GM12878 (cell line): ENCODE measurements around the gene FBXO15. TPM values are rescaled to one million over a fixed set of nuclear protein-coding genes. Genes with fewer than 3 reads are reported as not detected.
A peak's percentile ranks its signal among the peaks of the same experiment; 100 is the strongest.

Source experiments
- ATAC-seq: fragments of 200-7000 bp; cut with Tn5 transposase; 3 replicates; pipeline ENCODE4 v1.9.1; 2020; ENCODE audit warnings: mild to moderate bottlenecking, moderate library complexity
- BruUV-seq: library from RNA; stranded (reverse); fragments of 400-500 nt; replicated peaks from 2 replicates; lab custom pipeline; 2021; lab: Mats Ljungman, UMichigan
- CTCF ChIA-PET: fragments of 300-600 bp; sonication (Branson Sonifier 250); formaldehyde crosslinking; extraction: SDS; loops from one replicate; lab custom pipeline; 2021; ENCODE audit warnings: inconsistent platforms; lab: Yijun Ruan, JAX
- POLR2A ChIA-PET: fragments of 350-600 bp; formaldehyde crosslinking; extraction: SDS; loops from one replicate; lab custom pipeline; 2021; ENCODE audit warnings: inconsistent platforms; lab: Charles Lee
- RAD21 ChIA-PET: fragments of 300-600 bp; sonication (Branson Sonifier 250); formaldehyde crosslinking; loops from one replicate; lab custom pipeline; 2023; ENCODE audit warnings: antibody characterized with exemption; ENCODE audit not compliant: unreplicated experiment; lab: Charles Lee
- SMC1A ChIA-PET: fragments of 300-600 bp; sonication (Branson Sonifier 250); formaldehyde crosslinking; loops from one replicate; lab custom pipeline; 2023; ENCODE audit not compliant: unreplicated experiment, uncharacterized antibody; lab: Charles Lee
- DNase-seq: peaks from one replicate; pipeline ENCODE4 v3.0.0-alpha.2; 2011; ENCODE audit warnings: low read depth, low spot score
- FAIRE-seq: peaks from 3 replicates; lab custom pipeline; 2011; peaks lifted over from hg19 to GRCh38; lab: Jason Lieb, UNC
- H2AFZ ChIP-seq: 2 replicates; pipeline ENCODE4 v1.6.0; 2011; ENCODE audit warnings: low read depth, low read length, control low read depth; ENCODE audit not compliant: control insufficient read depth
- H3K27ac ChIP-seq: 2 replicates; pipeline ENCODE4 v1.5.1; 2011; ENCODE audit warnings: control low read depth; ENCODE audit not compliant: control insufficient read depth, insufficient read depth
- H3K27me3 ChIP-seq, 2 experiments: replicated peaks in 1 of 2; 2 replicates each; pipeline versions ENCODE4 v1.6.0 to v1.6.1; 2011; ENCODE audit warnings: low read length in 1 of 2; ENCODE audit not compliant: control insufficient read depth in 2 of 2, insufficient read depth in 2 of 2
- H3K36me3 ChIP-seq, 2 experiments: 2 replicates each; pipeline ENCODE4 v1.5.1; 2011; ENCODE audit warnings: low read length in 1 of 2; ENCODE audit not compliant: control insufficient read depth in 2 of 2, insufficient read depth in 2 of 2
- H3K4me1 ChIP-seq: 2 replicates; pipeline ENCODE4 v1.6.1; 2011; ENCODE audit warnings: mild to moderate bottlenecking, low read length, moderate library complexity, mixed read lengths; ENCODE audit not compliant: control insufficient read depth, insufficient read depth
- H3K4me2 ChIP-seq: 2 replicates; pipeline ENCODE4 v1.6.0; 2011; ENCODE audit warnings: control low read depth; ENCODE audit not compliant: control insufficient read depth, insufficient read depth
- H3K4me3 ChIP-seq: fragments of 200-600 bp; sonication (generic); 2 replicates; pipeline ENCODE4 v1.5.1; 2016
- H3K79me2 ChIP-seq: 2 replicates; pipeline ENCODE4 v1.6.0; 2011; ENCODE audit warnings: low read length; ENCODE audit not compliant: control insufficient read depth, insufficient read depth
- H3K9ac ChIP-seq: 2 replicates; pipeline ENCODE4 v1.8.0; 2011; ENCODE audit warnings: low read length, control low read depth, mixed read lengths; ENCODE audit not compliant: control insufficient read depth, insufficient read depth
- H3K9me3 ChIP-seq: replicated peaks from 3 replicates; pipeline ENCODE4 v1.5.1; 2011; ENCODE audit warnings: mild to moderate bottlenecking, low read length; ENCODE audit not compliant: control insufficient read depth, insufficient read depth
- H4K20me1 ChIP-seq: 2 replicates; pipeline ENCODE4 v1.6.0; 2011; ENCODE audit not compliant: control insufficient read depth, insufficient read depth
- CHD1 ChIP-seq: IDR thresholded peaks from 2 replicates; pipeline ENCODE4 v1.6.1; 2012; ENCODE audit warnings: low read depth, low read length, improper control_type of control experiment
- CTCF ChIP-seq, 3 experiments: IDR thresholded peaks in 2 of 3; conservative IDR thresholded peaks in 1 of 3; 2 replicates each; pipeline ENCODE4 v1.5.1; 2011; ENCODE audit warnings: low read depth in 3 of 3, low read length in 3 of 3, mild to moderate bottlenecking in 3 of 3, control low read depth in 2 of 3, moderate library complexity in 2 of 3, inconsistent platforms in 1 of 3, mixed read lengths in 1 of 3; ENCODE audit not compliant: control insufficient read depth in 2 of 3, insufficient read depth in 1 of 3; ENCODE audit errors: extremely low read depth in 1 of 3
- WGBS: methylation state at CpG from one replicate; pipeline ENCODE4 v1.1.6; 2016; ENCODE audit warnings: low lambda C conversion rate; ENCODE audit not compliant: insufficient replicate concordance, insufficient coverage; ENCODE audit errors: missing lambda C conversion rate; 5-methylcytosine and 5-hydroxymethylcytosine counted together
- in situ Hi-C: fragments of 300-500 bp; cut with MboI; formaldehyde crosslinking; loops from 9 replicates; pipeline ENCODE4 v1.14.3; 2018; ENCODE audit warnings: mixed read lengths
- intact Hi-C: fragments of 100-400 bp; cut with micrococcal nuclease; formaldehyde crosslinking; loops from one replicate; pipeline ENCODE4 v1.14.2; 2022; ENCODE audit not compliant: unreplicated experiment
- polyA plus RNA-seq, 11 experiments: library from polyadenylated mRNA; depleted of rRNA in 4 of 11; unstranded in 6 of 11; stranded (reverse) in 5 of 11; fragments of >200 nt; fragmentation: Nextera tagmentation in 4 of 11; fragmentation: Illumina TruSeq in 1 of 11; extraction: Ambion mirVana in 4 of 11; extraction: Trizol in 1 of 11; gene quantifications; 1 replicate in 1 of 11; 2 replicates in 10 of 11; pipeline versions ENCODE4 v1.2.1 to v1.2.3, GENCODE V29; 2011 to 2016; ENCODE audit warnings: inconsistent platforms in 2 of 11, missing spikeins in 2 of 11, low read depth in 1 of 11
- total RNA-seq, 4 experiments: library from RNA; depleted of rRNA in 3 of 4; stranded (reverse); fragments of >200 nt in 3 of 4; fragmentation: Illumina TruSeq in 1 of 4; extraction: Trizol in 1 of 4; gene quantifications; 2 replicates each; pipeline versions ENCODE4 v1.2.1 to v1.2.3, GENCODE V29; 2013 to 2021

FBXO15 gene
- total and polyA plus RNA-seq, 10 of the 15 experiments (the other 5 are each of a cell fraction or from before 2014, with no cell fraction given) = 0.06 to 0.90 (median 0.22) TPM; not detected in 3

GRCh38 chr18:74082742-74083556 lies 64.7 kb downstream of the FBXO15 start:
- no peaks in the 10 kb centered on the region for H3K79me2 ChIP-seq
- H3K4me2 ChIP-seq = no peak overlapping the region; the same call in 1 of the 2 replicates
- no peaks in the 10 kb centered on the region for H3K36me3 ChIP-seq
- FAIRE-seq (no peak), DNase-seq (no peak), ATAC-seq (no peak; the same call in 2 of the 3 replicates)
- no peak overlapping the region for H3K27ac ChIP-seq
- in situ Hi-C loops = no loop called here
- ChIA-PET SMC1A (no interaction called here), RAD21 (no interaction called here), CTCF (interaction anchor here (0.9 to 1.9 kb wide), 7 partner anchors 12 to 469 kb away, joined by 3 to 8 read pairs (median 4); no protein-coding TSS in a partner anchor), POLR2A (no interaction called here)
- no peak overlapping the region for H3K9ac ChIP-seq
- intact Hi-C loops = no loop called here
- TF ChIP-seq CHD1 (no peak), CTCF (IDR thresholded peaks at IDR 0.05 in 2 of 3, conservative IDR thresholded peaks at IDR 0.05 in 1 of 3; ENCODE audit: control insufficient read depth in 2 of 3, extremely low read depth in 1 of 3, insufficient read depth in 1 of 3, low read depth in 3 of 3, low read length in 3 of 3) (peak in 1 of 3 experiments; percentile 0; a peak in 1 of 6 replicates)
- no TSS peak for BruUV-seq
- H3K9me3 ChIP-seq = no peaks in the 10 kb centered on the region
- whole genome bisulfite sequencing = 50% methylated on average over 18 of the region's 18 CpGs
- no peaks in the 10 kb centered on the region for H4K20me1 ChIP-seq
- no peaks in the 10 kb centered on the region for H3K4me1 ChIP-seq
- no peaks in the 10 kb centered on the region; a peak in 1 of 4 replicates for H3K27me3 ChIP-seq
- H3K4me3 ChIP-seq = no peak overlapping the region
- peak overlapping the region; percentile 54 for H2AFZ ChIP-seq
